T-helper 1 cell treated with Interleukin-12 subunit alpha and Interleukin-12 subunit beta and Interleukin-4 antibody, amounts not matched to agents 30 ng/mL and 1 ng/mL, for 36 hours (primary cell): ENCODE results near the gene LUC7L. TPM values are rescaled to one million over a fixed set of nuclear protein-coding genes. Genes with fewer than 3 reads are reported as not detected.
"Not testable (repeated sequence)": the region's sequence is repeated elsewhere in the genome, so short reads cannot be mapped to it uniquely, and the experiment has no call there.

Experiments used
- intact Hi-C: fragments of 100-400 bp; cut with micrococcal nuclease; formaldehyde crosslinking; loops from one replicate; pipeline ENCODE4 v1.15.1; 2024
- total RNA-seq: library from RNA; stranded (reverse); gene quantifications from 2 replicates; pipeline ENCODE4 v1.2.3, GENCODE V29; 2022

Gene LUC7L
- total RNA-seq, 1 donor from 2014 or later, result 69.6 TPM

DNA sequence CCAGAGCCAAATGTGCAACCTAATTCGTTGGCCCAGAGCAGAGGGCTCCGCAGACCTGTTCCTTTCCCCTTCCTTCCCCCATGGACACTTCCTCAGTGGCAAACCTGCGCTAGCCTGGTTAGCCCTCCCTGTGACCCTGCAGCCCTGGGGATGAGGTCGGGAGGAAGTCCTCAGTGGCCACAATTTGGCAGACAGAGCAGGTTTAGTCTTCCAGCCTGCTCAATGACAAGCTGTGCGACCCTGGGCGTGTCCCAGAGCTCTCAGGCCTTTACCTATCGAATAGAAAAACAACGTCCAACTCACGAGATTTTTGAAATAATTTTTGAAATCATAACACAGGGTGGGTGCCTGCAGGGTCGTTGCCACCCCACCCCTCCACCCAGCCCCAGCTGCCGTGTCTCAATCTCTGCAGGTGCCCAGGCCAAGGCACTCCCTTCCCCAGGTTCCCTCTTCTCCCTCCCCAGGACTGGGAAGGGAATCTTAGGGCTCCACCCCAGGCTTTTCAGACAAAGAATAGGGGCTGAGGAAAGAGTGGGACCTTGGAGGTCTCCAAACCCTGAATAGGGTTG is 62.0 kb downstream of the LUC7L start:
- intact Hi-C loops, result loop anchor here (5.0 kb wide), 1 partner anchor 60 kb away; no protein-coding TSS in a partner anchor

DNA sequence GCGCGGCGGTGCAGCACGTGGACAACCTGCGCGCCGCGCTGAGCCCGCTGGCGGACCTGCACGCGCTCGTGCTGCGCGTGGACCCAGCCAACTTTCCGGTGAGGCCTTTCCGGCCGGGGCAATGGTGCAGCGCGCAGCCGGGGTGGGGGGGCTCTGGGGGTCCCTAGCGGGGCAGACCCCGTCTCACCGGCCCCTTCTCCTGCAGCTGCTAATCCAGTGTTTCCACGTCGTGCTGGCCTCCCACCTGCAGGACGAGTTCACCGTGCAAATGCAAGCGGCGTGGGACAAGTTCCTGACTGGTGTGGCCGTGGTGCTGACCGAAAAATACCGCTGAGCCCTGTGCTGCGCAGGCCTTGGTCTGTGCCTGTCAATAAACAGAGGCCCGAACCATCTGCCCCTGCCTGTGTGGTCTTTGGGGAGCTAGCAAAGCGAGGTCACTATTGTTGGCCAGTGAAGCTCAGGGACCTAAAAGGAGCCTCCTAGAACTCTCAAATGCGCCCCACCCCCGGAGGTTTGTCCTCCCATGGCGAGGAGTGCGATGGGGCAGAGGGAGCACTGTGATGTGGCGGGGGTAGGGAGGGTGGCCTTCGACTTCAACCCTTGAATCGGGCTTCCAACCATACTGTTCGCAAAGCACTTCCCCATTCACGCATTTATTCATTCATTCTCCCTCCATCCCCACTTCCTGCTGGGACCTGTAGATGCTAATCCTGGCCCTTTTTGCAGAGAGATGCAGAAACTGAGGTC is 62.7 kb downstream of the LUC7L start:
- intact Hi-C loops, result loop anchor here (5.0 kb wide), 1 partner anchor 59 kb away; no protein-coding TSS in a partner anchor

- intact Hi-C loops, result loop anchor here (5.0 kb wide), 1 partner anchor 58 kb away; no protein-coding TSS in a partner anchor
These were observed 63.5 kb downstream of the LUC7L start, which contains the start of gene HBM for GRCh38 chr16:165539-166374. Gene HBM (plus strand): TSS chr16:165978. CDS start chr16:165998, 20 bp downstream.

- intact Hi-C loops, result loop anchor here (5.0 kb wide), 1 partner anchor 58 kb away; no protein-coding TSS in a partner anchor
These were observed 64.3 kb downstream of the LUC7L start for GRCh38 chr16:164827-165538.

DNA sequence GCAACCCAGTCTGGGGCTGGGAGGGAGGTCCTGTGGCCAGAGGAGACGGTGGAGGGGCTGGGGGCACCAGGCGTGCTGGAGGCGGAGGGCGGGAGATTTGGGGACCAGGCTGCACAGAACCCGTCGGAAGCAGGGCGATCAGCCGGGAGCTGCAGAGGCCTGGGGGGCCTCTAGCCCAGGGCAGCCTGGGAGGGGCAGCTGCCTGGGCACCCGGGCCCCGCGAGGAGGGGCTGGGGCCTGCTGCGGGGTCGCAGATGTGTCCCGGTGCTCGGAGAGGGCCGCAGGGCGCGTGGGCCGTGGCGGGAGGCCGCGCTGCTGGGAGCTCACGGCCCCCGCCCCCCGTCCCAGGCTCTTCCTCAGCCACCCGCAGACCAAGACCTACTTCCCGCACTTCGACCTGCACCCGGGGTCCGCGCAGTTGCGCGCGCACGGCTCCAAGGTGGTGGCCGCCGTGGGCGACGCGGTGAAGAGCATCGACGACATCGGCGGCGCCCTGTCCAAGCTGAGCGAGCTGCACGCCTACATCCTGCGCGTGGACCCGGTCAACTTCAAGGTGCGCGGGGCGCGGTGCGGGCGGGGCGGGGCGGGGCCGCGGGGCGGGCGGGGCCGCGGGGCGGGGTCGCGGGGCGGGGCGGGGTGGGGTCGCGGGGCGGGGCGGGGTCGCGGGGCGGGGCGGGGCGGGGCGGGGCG is 65.0 kb downstream of the LUC7L start:
- intact Hi-C loops, result not testable (repeated sequence)

DNA sequence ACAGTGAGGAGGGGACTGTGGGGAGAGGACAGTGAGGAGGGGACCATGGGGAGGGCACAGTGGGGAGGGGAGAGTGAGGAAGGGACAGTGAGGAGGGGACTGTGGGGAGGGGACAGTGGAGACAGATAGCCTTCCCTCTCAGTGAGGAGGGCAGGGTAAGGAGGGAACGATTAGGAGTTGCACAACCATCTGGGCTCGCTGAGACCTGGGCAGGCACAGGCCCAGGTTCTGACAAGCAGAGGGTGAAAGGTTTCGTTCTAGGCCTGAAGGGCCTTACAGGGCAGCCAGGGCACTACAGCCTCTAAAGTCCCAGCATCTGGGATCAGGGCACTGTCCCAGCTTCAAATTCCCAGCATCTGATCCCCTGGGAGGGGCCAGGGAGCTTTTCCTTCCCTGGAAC is 65.6 kb downstream of the LUC7L start:
- intact Hi-C loops, result not testable (repeated sequence)

DNA sequence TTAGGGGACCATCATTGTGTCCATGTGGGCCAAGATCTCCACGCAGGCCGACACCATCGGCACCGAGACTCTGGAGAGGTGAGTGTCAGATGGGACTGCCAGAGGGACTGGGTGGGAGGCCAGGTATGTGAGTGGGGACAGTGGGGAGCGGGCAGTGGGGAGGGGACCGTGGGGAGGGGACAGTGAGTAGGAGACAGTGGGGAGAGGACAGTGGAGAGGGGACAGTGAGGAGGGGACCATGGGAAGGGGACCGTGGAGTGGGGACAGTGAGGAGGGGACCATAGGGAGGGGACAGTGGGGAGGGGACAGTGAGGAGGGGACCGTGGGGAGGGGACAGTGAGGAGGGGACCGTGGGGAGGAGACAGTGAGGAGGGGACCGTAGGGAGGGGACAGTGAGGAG is 66.1 kb downstream of the LUC7L start:
- intact Hi-C loops, result not testable (repeated sequence)

DNA sequence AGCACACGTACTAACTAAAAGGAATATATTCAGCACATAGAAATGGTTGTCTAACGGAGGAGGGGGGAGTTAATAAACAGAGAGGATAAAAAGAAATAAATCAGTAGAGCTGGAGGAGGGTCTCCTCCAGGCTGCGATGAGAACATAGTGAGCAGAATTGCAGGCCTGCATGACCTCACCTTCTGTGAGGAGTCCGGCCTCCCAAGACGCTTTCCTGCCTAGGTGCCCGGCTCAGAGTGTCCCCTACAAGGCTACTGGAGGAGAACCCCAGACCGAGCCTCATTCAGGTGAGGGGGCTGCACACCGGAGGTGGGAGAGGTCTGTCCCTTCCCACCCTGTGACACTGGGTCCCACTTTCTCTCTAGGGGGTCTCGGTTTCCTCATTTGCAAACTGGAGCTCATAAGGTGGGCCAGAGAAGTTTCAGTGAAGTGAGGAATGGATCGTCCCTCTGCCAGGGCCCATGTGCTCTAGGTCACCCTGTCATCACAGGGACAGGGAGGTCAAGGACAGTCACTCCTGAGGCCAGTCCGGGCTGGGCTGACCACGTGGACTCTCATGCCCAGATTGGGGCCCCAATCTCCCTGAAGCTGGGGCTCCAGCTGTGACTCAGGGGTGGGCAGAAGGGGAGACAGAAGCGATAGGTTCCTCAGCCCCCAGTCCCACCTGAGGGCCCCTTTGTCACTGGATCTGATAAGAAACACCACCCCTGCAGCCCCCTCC is 66.8 kb downstream of the LUC7L start:
- intact Hi-C loops, result no loop called here

- intact Hi-C loops, result no loop called here
These were observed 68.5 kb downstream of the LUC7L start for GRCh38 chr16:160691-161190.

- intact Hi-C loops, result not testable (repeated sequence)
These were observed 69.0 kb downstream of the LUC7L start for GRCh38 chr16:160242-160641.

DNA sequence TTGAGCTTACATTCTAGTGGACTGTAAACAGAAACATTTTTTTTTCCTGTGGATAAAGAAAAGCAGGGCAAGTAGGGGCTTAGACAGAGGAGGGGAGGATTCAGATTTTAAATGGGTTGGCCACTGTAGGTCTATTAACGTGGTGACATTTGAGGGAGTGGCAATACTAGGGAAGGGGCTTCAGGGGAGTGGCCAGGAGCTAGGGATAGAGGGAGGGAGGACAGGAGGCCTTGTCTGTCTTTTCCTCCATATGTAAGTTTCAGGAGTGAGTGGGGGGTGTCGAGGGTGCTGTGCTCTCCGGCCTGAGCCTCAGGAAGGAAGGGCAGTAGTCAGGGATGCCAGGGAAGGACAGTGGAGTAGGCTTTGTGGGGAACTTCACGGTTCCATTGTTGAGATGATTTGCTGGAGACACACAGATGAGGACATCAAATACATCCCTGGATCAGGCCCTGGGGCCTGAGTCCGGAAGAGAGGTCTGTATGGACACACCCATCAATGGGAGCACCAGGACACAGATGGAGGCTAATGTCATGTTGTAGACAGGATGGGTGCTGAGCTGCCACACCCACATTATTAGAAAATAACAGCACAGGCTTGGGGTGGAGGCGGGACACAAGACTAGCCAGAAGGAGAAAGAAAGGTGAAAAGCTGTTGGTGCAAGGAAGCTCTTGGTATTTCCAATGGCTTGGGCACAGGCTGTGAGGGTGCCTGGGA is 70.0 kb downstream of the LUC7L start:
- intact Hi-C loops, result no loop called here

GRCh38 chr16:155031-155398 is 74.2 kb downstream of the LUC7L start:
- intact Hi-C loops, result loop anchor here (2.0 kb wide), 1 partner anchor 16 kb away; the partner anchor contains the start of gene NPRL3

- intact Hi-C loops, result loop anchor here (2.0 kb wide), 1 partner anchor 16 kb away; the partner anchor contains the start of gene NPRL3
These were observed 74.8 kb downstream of the LUC7L start for GRCh38 chr16:154217-155030.

DNA sequence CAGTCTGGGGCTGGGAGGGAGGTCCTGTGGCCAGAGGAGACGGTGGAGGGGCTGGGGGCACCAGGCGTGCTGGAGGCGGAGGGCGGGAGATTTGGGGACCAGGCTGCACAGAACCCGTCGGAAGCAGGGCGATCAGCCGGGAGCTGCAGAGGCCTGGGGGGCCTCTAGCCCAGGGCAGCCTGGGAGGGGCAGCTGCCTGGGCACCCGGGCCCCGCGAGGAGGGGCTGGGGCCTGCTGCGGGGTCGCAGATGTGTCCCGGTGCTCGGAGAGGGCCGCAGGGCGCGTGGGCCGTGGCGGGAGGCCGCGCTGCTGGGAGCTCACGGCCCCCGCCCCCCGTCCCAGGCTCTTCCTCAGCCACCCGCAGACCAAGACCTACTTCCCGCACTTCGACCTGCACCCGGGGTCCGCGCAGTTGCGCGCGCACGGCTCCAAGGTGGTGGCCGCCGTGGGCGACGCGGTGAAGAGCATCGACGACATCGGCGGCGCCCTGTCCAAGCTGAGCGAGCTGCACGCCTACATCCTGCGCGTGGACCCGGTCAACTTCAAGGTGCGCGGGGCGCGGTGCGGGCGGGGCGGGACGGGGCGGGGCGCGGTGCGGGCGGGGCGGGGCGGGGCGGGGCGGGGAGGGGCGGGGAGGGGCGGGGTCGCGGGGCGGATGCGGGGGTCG is 75.6 kb downstream of the LUC7L start:
- intact Hi-C loops, result loop anchor here (2.0 kb wide), 1 partner anchor 15 kb away; the partner anchor contains the start of gene NPRL3

- intact Hi-C loops, result not testable (repeated sequence)
These were observed 76.1 kb downstream of the LUC7L start for GRCh38 chr16:153129-153521.

DNA sequence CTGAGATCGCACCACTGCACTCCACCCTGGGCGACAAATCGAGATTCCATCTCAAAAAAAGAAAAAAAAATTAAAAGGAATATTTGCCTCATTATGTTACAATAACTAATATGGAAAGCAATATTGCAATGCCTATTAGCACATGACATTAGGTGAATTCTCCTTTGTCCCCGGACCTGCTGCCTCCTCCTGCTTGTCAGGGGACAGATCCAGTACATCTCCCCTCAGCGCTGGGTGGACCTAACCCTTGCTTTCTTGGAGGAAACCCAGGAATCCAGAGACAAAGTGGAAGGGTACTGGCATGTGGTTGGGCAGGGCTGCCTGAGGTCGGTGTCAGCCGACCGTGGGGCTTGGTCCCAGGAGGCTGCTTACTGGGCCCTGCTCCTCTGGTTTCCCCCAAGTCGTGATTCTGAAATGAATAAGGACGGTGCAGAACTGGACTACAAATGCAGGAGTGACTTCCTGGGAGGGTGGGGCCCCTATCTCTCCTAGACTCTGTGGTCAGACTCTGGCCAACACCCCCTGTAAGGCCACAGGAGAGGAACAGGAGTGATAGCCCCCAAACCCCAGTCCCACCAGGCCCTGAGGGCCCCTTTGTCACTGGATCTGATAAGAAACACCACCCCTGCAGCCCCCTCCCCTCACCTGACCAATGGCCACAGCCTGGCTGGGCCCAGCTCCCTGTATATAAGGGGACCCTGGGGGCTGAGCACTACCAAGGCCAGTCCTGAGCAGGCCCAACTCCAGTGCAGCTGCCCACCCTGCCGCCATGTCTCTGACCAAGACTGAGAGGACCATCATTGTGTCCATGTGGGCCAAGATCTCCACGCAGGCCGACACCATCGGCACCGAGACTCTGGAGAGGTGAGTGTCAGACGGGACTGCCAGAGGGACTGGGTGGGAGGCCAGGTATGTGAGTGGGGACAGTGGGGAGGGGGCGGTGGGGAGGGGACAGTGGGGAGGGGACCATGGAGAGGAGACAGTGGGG is 76.8 kb downstream of the LUC7L start, which contains the start of gene HBZ:
HBZ (plus strand) TSS at position 504 of the 988 bp plus-strand sequence; CDS start at position 770, 266 bp downstream.
- intact Hi-C loops, result no loop called here
